Measurements from ENCODE around the gene CACNA1E.

The CACNA1E gene

GRCh38 chr1:181675091-181675917 is 192.0 kb downstream of the CACNA1E start:
- TF ChIP-seq CTCF (IDR thresholded peaks at IDR 0.05; ENCODE audit: low read depth, low read length), result no peak
- H3K4me3 ChIP-seq (ENCODE audit: low read depth, low read length), result no peak overlapping the region

- TF ChIP-seq CTCF (IDR thresholded peaks at IDR 0.05; ENCODE audit: low read depth, low read length), result no peak
- H3K4me3 ChIP-seq (ENCODE audit: low read depth, low read length), result no peak overlapping the region
Measured at GRCh38 chr1:181675918-181676190, 192.5 kb downstream of the CACNA1E start.

GRCh38 chr1:181676269-181676668 is 193.0 kb downstream of the CACNA1E start:
- H3K4me3 ChIP-seq (ENCODE audit: low read depth, low read length), result no peak overlapping the region

GRCh38 chr1:181680332-181680731 is 197.0 kb downstream of the CACNA1E start:
- TF ChIP-seq CTCF (IDR thresholded peaks at IDR 0.05; ENCODE audit: low read depth, low read length), result no peak
- no peak overlapping the region for H3K4me3 ChIP-seq (ENCODE audit: low read depth, low read length)

More at GRCh38 chr1:181676269-181676668, 193.0 kb downstream of the CACNA1E start:
- no peak for TF ChIP-seq CTCF (IDR thresholded peaks at IDR 0.05; ENCODE audit: low read depth, low read length)

GRCh38 chr1:181680871-181681270 is 197.6 kb downstream of the CACNA1E start:
- H3K4me3 ChIP-seq (ENCODE audit: low read depth, low read length), result no peak overlapping the region
- no peak for TF ChIP-seq CTCF (IDR thresholded peaks at IDR 0.05; ENCODE audit: low read depth, low read length)

- TF ChIP-seq CTCF (IDR thresholded peaks at IDR 0.05; ENCODE audit: low read depth, low read length), result no peak
- H3K4me3 ChIP-seq (ENCODE audit: low read depth, low read length), result no peak overlapping the region
Measured at GRCh38 chr1:181685211-181685610, 201.9 kb downstream of the CACNA1E start.

- no peak for TF ChIP-seq CTCF (IDR thresholded peaks at IDR 0.05; ENCODE audit: low read depth, low read length)
- H3K4me3 ChIP-seq (ENCODE audit: low read depth, low read length), result no peak overlapping the region
Measured at GRCh38 chr1:181701891-181702290, 218.6 kb downstream of the CACNA1E start.

Data from WI38 (cell line).